Calu3 (cell line): Measurements from ENCODE around the gene FUCA1. TPM values are rescaled to one million over a fixed set of nuclear protein-coding genes. Genes with fewer than 3 reads are reported as not detected.
"Not testable (repeated sequence)": the region's sequence is repeated elsewhere in the genome, so short reads cannot be mapped to it uniquely, and the experiment has no call there.

Experiments used
- BruUV-seq: library from RNA; stranded (reverse); fragments of 400-500 nt; replicated peaks from 2 replicates; lab custom pipeline; 2021; lab: Mats Ljungman, UMichigan
- CTCF ChIA-PET: fragments of 300-600 bp; sonication (Branson Sonifier 250); formaldehyde crosslinking; loops from one replicate; lab custom pipeline; 2022; ENCODE audit warnings: antibody characterized with exemption; lab: Charles Lee
- DNase-seq: peaks from one replicate; pipeline ENCODE4 v3.0.0; 2022
- H3K27ac Mint-ChIP-seq: one replicate; pipeline ENCODE4 v1.8.0; 2022; ENCODE audit warnings: mixed read lengths; ENCODE audit not compliant: unreplicated experiment
- H3K27me3 Mint-ChIP-seq: one replicate; pipeline ENCODE4 v1.8.0; 2022; ENCODE audit warnings: mixed read lengths; ENCODE audit not compliant: unreplicated experiment
- H3K36me3 Mint-ChIP-seq: one replicate; pipeline ENCODE4 v1.8.0; 2022; ENCODE audit warnings: mild to moderate bottlenecking, moderate library complexity, mixed read lengths; ENCODE audit not compliant: insufficient read depth, unreplicated experiment
- H3K4me1 Mint-ChIP-seq: one replicate; pipeline ENCODE4 v1.8.0; 2022; ENCODE audit warnings: mild to moderate bottlenecking, low read depth, mixed read lengths; ENCODE audit not compliant: unreplicated experiment
- H3K4me3 Mint-ChIP-seq: one replicate; pipeline ENCODE4 v1.8.0; 2022; ENCODE audit warnings: mild to moderate bottlenecking, low read depth, moderate library complexity, mixed read lengths; ENCODE audit not compliant: unreplicated experiment
- H3K9me3 Mint-ChIP-seq: one replicate; pipeline ENCODE4 v1.8.0; 2022; ENCODE audit warnings: low read depth, mixed read lengths; ENCODE audit not compliant: unreplicated experiment
- intact Hi-C: fragments of 100-400 bp; cut with micrococcal nuclease; formaldehyde crosslinking; loops from one replicate; pipeline ENCODE4 v1.10.0; 2022; ENCODE audit not compliant: unreplicated experiment
- total RNA-seq: library from RNA; stranded (reverse); gene quantifications from 2 replicates; pipeline ENCODE4 v1.2.3, GENCODE V29; 2022
- TF ChIP-seq, protein P1 (sequence below): fragments of 200-600 bp; IDR thresholded peaks from one replicate; pipeline ENCODE4 v1.8.0; 2022; ENCODE audit warnings: antibody characterized with exemption; ENCODE audit not compliant: unreplicated experiment

Gene FUCA1
- total RNA-seq, 1 experiment from 2014 or later: 17.2 TPM

DNA sequence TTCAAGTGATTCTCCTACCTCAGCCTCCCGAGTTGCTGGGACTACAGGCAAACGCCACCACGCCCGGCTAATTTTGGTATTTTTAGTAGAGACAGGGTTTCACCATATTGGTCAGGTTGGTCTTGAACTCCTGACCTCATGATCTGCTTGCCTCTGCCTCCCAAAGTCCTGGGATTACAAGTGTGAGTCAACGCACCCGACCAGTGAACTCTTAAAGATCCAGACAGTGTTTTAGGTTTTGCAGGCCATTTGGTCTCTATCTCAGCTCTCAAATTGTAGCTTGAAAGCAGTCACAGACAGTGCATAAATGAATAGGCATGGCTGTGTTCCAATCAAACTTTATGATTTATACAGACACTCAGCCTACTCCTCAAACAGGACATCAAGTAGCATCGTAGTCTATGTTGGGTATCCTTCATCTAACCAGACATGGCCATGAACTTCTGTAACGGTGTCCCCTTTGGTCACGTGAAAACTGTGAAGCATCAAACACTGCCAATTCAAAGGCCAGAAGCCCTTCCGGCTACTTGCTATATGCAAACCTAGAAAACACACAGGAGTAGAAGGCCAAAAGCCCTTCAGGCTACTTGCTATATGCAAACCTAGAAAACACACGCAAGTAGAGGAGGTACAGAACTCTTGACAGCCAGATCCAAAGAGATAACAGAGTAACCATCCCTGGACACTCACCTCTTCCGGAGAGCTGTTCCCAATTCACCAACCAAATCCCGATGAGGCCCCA is 3.1 kb downstream of the FUCA1 start:
- Mint-ChIP-seq H3K36me3 (peaks cover 29% of the 10 kb centered on the region), H3K4me3 (no peak overlapping the region), H3K9me3 (no peaks in the 10 kb centered on the region), H3K4me1 (peaks cover 21% of the 10 kb centered on the region), H3K27me3 (no peaks in the 10 kb centered on the region), H3K27ac (no peak overlapping the region)
- no peak for DNase-seq
- TF ChIP-seq, protein P1, sequence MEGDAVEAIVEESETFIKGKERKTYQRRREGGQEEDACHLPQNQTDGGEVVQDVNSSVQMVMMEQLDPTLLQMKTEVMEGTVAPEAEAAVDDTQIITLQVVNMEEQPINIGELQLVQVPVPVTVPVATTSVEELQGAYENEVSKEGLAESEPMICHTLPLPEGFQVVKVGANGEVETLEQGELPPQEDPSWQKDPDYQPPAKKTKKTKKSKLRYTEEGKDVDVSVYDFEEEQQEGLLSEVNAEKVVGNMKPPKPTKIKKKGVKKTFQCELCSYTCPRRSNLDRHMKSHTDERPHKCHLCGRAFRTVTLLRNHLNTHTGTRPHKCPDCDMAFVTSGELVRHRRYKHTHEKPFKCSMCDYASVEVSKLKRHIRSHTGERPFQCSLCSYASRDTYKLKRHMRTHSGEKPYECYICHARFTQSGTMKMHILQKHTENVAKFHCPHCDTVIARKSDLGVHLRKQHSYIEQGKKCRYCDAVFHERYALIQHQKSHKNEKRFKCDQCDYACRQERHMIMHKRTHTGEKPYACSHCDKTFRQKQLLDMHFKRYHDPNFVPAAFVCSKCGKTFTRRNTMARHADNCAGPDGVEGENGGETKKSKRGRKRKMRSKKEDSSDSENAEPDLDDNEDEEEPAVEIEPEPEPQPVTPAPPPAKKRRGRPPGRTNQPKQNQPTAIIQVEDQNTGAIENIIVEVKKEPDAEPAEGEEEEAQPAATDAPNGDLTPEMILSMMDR: no peak
- CTCF ChIA-PET: no interaction called here
- no TSS peak for BruUV-seq
- intact Hi-C loops: loop anchor here (5.0 to 10.0 kb wide), 2 partner anchors 50 to 52 kb away; no protein-coding TSS in a partner anchor

DNA sequence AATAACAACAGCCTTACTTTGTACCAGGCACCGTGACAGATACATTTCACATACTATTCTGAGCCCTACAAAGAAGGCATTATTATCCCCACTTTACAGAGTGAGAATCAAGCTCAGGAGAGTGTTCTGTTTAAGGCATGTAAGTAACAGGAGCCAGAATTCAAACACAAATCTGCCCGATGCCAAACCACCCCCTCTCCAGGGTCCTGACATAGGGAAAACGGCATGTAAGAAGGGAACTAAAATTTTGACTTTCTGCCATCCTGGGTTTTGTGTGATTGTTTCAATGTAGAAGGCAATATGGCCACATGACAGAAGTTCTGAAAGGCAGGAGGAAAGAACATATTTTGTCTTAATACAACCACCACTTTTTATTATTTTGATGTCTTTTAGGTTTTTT is 5.5 kb downstream of the FUCA1 start:
- BruUV-seq: no TSS peak
- no peak for DNase-seq
- Mint-ChIP-seq H3K4me1 (peaks cover 9% of the 10 kb centered on the region), H3K9me3 (no peaks in the 10 kb centered on the region), H3K27me3 (no peaks in the 10 kb centered on the region), H3K4me3 (no peak overlapping the region), H3K27ac (no peak overlapping the region), H3K36me3 (peaks cover 13% of the 10 kb centered on the region)
- TF ChIP-seq, protein P1: no peak
- CTCF ChIA-PET: interaction anchor here (0.6 kb wide), 1 partner anchor 342 kb away, joined by 4 read pairs; no protein-coding TSS in a partner anchor
- intact Hi-C loops: loop anchor here (10.0 kb wide), 1 partner anchor 48 kb away; no protein-coding TSS in a partner anchor

DNA sequence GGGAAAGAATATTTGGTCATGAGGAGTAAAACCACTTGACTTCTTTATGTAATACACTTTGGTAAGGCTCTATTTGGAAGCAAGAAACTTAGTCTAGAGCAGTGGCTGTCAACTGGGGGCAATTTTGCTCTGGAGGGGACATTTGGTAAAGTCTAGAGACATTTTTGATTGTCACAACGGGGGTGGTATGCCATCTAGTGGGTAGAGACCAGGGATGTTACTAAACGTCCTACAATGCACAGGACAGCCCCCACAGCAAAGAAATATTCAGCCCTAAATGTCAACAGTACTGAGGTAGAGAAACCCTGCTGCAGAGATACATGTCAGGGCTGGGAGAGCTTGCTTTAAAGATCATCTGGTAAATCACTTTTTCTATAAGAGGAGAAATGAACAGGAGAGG is 13.5 kb downstream of the FUCA1 start:
- CTCF ChIA-PET: no interaction called here
- BruUV-seq: no TSS peak

DNA sequence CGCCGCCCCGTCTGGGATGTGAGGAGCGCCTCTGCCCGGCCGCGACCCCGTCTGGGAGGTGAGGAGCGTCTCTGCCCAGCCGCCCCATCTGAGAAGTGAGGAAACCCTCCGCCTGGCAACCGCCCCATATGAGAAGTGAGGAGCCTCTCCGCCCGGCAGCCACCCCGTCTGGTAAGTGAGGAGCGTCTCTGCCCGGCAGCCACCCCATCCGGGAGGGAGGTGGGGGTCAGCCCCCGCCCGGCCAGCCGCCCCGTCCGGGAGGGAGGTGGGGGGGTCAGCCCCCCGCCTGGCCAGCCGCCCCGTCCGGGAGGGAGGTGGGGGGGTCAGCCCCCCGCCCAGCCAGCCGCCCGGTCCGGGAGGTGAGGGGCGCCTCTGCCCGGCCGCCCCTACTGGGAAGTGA is 15.0 kb downstream of the FUCA1 start:
- H3K27me3 Mint-ChIP-seq, H3K27ac Mint-ChIP-seq, BruUV-seq, intact Hi-C loops, H3K4me3 Mint-ChIP-seq, DNase-seq, H3K9me3 Mint-ChIP-seq, H3K36me3 Mint-ChIP-seq, CTCF ChIA-PET, H3K4me1 Mint-ChIP-seq: not testable (repeated sequence)

More for the DNA sequence above, 13.5 kb downstream of the FUCA1 start:
- Mint-ChIP-seq H3K27ac (no peak overlapping the region), H3K9me3 (no peaks in the 10 kb centered on the region), H3K27me3 (no peaks in the 10 kb centered on the region), H3K4me3 (no peak overlapping the region), H3K36me3 (no peaks in the 10 kb centered on the region), H3K4me1 (no peaks in the 10 kb centered on the region)
- DNase-seq: peak; percentile 4
- TF ChIP-seq, protein P1: no peak
- intact Hi-C loops: loop anchor here (2.0 kb wide), 1 partner anchor 82 kb away; no protein-coding TSS in a partner anchor

DNA sequence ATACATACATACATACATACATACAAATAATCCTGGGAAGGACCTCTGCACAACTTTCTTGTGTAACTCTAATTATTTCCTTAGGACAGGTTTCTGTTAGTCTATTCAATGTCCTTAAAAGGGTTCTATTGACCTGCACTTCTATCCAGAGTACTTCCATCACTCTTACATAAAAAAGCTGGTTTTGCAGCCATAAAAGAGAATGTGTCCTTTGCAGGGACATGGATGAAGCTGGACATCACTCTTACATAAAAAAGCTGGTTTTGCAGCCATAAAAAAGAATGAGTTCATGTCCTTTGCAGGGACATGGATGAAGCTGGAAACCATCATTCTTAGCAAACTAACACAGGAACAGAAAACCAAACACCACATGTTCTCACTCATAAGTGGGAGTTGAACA is 16.7 kb downstream of the FUCA1 start:
- BruUV-seq, H3K27ac Mint-ChIP-seq, DNase-seq, intact Hi-C loops, H3K27me3 Mint-ChIP-seq, H3K4me3 Mint-ChIP-seq, H3K9me3 Mint-ChIP-seq, H3K36me3 Mint-ChIP-seq, CTCF ChIA-PET, H3K4me1 Mint-ChIP-seq: not testable (repeated sequence)
